ENCODE data around the gene CD164L2.

The CD164L2 gene

DNA sequence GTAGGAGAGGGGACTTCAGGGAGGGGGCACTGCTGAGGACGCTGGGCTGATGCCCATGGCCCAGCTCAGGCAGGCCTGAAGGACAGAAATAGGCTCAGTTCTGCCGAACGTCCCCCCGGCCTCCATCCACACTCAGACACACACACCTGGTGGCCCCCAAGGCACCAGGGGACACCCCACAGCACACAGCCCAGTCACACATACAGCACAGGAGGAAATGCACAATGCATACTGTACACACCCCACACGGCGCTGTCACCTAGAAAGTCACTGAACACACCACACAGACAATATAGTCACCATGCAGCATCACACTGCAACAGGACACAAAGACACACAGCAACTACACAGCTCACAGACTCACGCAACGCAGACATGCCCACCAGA is 40.7 kb downstream of the CD164L2 start:
- H3K56ac ChIP-seq (ENCODE audit: low read length), result peak overlapping the region; percentile 67

DNA sequence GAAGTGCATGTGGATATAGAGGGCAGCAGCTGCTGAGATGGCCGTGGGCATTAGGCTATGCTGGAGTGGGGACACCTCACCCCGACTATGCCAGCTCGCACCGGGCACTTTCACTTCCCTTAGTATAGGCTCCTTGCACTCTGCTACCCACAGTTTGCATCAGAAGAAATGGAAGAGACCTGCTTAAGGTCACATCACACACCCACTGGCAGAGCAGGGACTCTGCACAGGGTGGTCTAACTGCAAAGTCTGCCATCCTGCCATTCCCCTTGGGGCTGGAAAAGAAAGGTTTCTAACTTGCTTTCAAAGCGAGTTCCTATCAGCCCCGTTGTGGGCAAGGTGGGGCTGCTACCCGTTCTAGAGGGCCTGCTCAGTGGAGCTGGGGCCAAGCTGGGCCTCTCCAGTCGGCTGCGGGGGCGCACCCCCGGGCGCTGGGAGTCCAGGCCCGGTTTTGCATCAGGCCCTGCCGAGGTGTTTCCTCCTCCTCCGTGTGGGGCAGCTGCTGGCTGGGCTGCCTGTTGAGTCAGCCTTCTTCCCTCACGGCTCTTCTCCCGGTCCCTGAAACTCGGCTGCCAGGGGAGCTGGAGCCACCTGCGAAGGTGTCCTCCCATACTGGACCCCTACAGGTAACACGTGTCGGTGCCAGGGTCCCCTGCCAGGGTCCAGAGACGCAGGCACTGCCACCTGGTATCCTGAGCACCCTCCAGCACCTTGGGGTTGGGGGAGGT is 41.4 kb downstream of the CD164L2 start, which contains the start of gene SYTL1:
Gene SYTL1 (plus strand): TSS at position 498 of the 728 bp plus-strand sequence. CDS start 3,313 bp downstream, outside the sequence.
- no peak within 1 kb of the TSS for H4K8ac ChIP-seq (ENCODE audit: low read depth, low read length)

More for the DNA sequence above, 40.7 kb downstream of the CD164L2 start:
- H3K9ac ChIP-seq (ENCODE audit: low read length), result peak overlapping the region; percentile 17
- H3K27me3 ChIP-seq (ENCODE audit: insufficient read depth, low read length, poor library complexity), result no peaks in the 10 kb centered on the region
- no peak overlapping the region for H2BK15ac ChIP-seq (replicated peaks; ENCODE audit: low read depth)
- DNase-seq, result no peak
- peaks cover 5% of the 10 kb centered on the region for H3K4me1 ChIP-seq (ENCODE audit: control insufficient read depth, low read depth, low read length)
- H3K23ac ChIP-seq (ENCODE audit: low read length), result no peak overlapping the region
- no peaks in the 10 kb centered on the region for H3K79me1 ChIP-seq (ENCODE audit: low read length)
- H3K27ac ChIP-seq (ENCODE audit: low read depth, low read length), result no peak overlapping the region
- H3K18ac ChIP-seq (ENCODE audit: low read length), result no peak overlapping the region
- no peaks in the 10 kb centered on the region for H3K36me3 ChIP-seq (ENCODE audit: control insufficient read depth, insufficient read depth, low read length)
- H2AK5ac ChIP-seq (ENCODE audit: low read length), result no peak overlapping the region
- no peak overlapping the region for H3K4ac ChIP-seq (ENCODE audit: low read depth, low read length)
- H3K79me2 ChIP-seq (ENCODE audit: control insufficient read depth, insufficient read depth, low read length), result no peaks in the 10 kb centered on the region
- H3K4me2 ChIP-seq (ENCODE audit: low read length), result no peak overlapping the region
- H2BK5ac ChIP-seq (ENCODE audit: low read length), result no peak overlapping the region
- H2BK120ac ChIP-seq (ENCODE audit: low read depth, low read length), result no peak overlapping the region
- H3K4me3 ChIP-seq (ENCODE audit: low read length), result no peak overlapping the region
- no peak overlapping the region for H4K5ac ChIP-seq (ENCODE audit: low read length)
- no CpG with 5 or more reads among the region's 8 CpGs for WGBS (ENCODE audit: extremely low coverage, insufficient coverage, low lambda C conversion rate)
- no peak overlapping the region for H4K8ac ChIP-seq (ENCODE audit: low read depth, low read length)

DNA sequence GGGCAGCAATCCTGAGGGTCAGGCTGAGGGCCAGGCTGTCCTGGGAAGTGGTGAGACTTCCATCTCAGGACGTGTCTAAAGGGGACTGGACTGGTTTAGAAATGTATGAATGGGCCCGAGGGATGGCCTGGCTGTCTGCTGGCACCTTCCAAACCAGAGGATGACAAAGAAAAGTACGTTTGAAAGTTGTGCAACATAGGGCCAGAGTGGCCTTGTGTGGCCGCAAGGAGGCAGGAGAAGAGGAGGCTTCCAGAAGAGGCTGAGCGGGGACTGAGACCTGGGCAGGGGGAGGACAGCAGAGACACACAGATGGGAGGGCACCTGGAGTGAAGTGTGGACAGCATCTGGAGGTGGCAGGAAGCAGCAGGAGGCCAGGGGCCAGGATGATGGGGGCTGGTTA is 43.9 kb downstream of the CD164L2 start:
- H2AK5ac ChIP-seq (ENCODE audit: low read length), result no peak overlapping the region
- peak overlapping the region; percentile 22 for H3K56ac ChIP-seq (ENCODE audit: low read length)
- DNase-seq, result no peak
- H3K27me3 ChIP-seq (ENCODE audit: insufficient read depth, low read length, poor library complexity), result no peaks in the 10 kb centered on the region
- no peak overlapping the region for H3K9ac ChIP-seq (ENCODE audit: low read length)
- no peak overlapping the region for H3K23ac ChIP-seq (ENCODE audit: low read length)
- no peak overlapping the region for H2BK15ac ChIP-seq (replicated peaks; ENCODE audit: low read depth)
- H3K4me2 ChIP-seq (ENCODE audit: low read length), result no peak overlapping the region
- H2BK5ac ChIP-seq (ENCODE audit: low read length), result no peak overlapping the region
- no peak overlapping the region for H4K5ac ChIP-seq (ENCODE audit: low read length)
- H3K4ac ChIP-seq (ENCODE audit: low read depth, low read length), result no peak overlapping the region
- H3K79me2 ChIP-seq (ENCODE audit: control insufficient read depth, insufficient read depth, low read length), result no peaks in the 10 kb centered on the region
- no peak overlapping the region for H4K8ac ChIP-seq (ENCODE audit: low read depth, low read length)
- no CpG with 5 or more reads among the region's 5 CpGs for WGBS (ENCODE audit: extremely low coverage, insufficient coverage, low lambda C conversion rate)
- no peak overlapping the region for H3K18ac ChIP-seq (ENCODE audit: low read length)
- no peak overlapping the region for H3K4me3 ChIP-seq (ENCODE audit: low read length)
- no peak overlapping the region for H3K27ac ChIP-seq (ENCODE audit: low read depth, low read length)
- peaks cover 5% of the 10 kb centered on the region for H3K4me1 ChIP-seq (ENCODE audit: control insufficient read depth, low read depth, low read length)
- H3K36me3 ChIP-seq (ENCODE audit: control insufficient read depth, insufficient read depth, low read length), result peaks cover under 1% of the 10 kb centered on the region
- H3K79me1 ChIP-seq (ENCODE audit: low read length), result no peaks in the 10 kb centered on the region
- H2BK120ac ChIP-seq (ENCODE audit: low read depth, low read length), result no peak overlapping the region

More for the DNA sequence above, 41.4 kb downstream of the CD164L2 start, which contains the start of gene SYTL1:
- Histone ChIP-seq H3K79me1 (ENCODE audit: low read length) (no peaks in the 10 kb centered on the region), H3K9ac (ENCODE audit: low read length) (peak within 1 kb of the TSS; percentile 49), H2BK15ac (replicated peaks; ENCODE audit: low read depth) (no peak within 1 kb of the TSS), H2BK5ac (ENCODE audit: low read length) (no peak within 1 kb of the TSS), H3K4me2 (ENCODE audit: low read length) (peak within 1 kb of the TSS; percentile 33), H2AK5ac (ENCODE audit: low read length) (peak within 1 kb of the TSS; percentile 34), H3K79me2 (ENCODE audit: control insufficient read depth, insufficient read depth, low read length) (no peaks in the 10 kb centered on the region), H3K4me1 (ENCODE audit: control insufficient read depth, low read depth, low read length) (peaks cover 5% of the 10 kb centered on the region), H3K56ac (ENCODE audit: low read length) (peak within 1 kb of the TSS; percentile 67), H3K4me3 (ENCODE audit: low read length) (no peak within 1 kb of the TSS), H3K36me3 (ENCODE audit: control insufficient read depth, insufficient read depth, low read length) (no peaks in the 10 kb centered on the region), H2BK120ac (ENCODE audit: low read depth, low read length) (no peak within 1 kb of the TSS), H3K27ac (ENCODE audit: low read depth, low read length) (no peak within 1 kb of the TSS), H3K23ac (ENCODE audit: low read length) (no peak within 1 kb of the TSS), H3K4ac (ENCODE audit: low read depth, low read length) (no peak within 1 kb of the TSS), H4K5ac (ENCODE audit: low read length) (no peak within 1 kb of the TSS), H3K18ac (ENCODE audit: low read length) (no peak within 1 kb of the TSS), H3K27me3 (ENCODE audit: insufficient read depth, low read length, poor library complexity) (no peaks in the 10 kb centered on the region)
- no CpG with 5 or more reads among the region's 22 CpGs for WGBS (ENCODE audit: extremely low coverage, insufficient coverage, low lambda C conversion rate)
- peak; percentile 71 for DNase-seq

DNA sequence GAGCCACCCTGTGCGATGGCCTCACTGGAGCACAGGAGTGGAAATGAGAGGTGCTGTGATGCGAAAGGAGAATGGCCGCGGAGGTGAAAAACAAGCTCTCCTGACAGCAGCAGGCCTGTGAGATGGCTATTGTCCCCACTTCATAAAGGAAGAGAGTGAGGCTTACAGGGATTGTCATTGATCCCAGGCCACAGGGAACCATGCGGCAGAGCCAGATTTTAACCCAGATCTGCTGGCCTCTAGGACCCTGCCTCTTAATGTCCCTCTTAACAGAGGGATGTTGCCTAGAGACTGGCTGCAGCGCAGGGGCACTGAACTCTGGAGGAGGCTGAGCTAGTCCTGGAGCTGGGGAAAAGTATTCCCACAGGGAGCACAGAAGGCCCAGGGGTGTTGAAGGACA is 44.4 kb downstream of the CD164L2 start:
- H3K4me3 ChIP-seq (ENCODE audit: low read length), result no peak overlapping the region
- H2BK15ac ChIP-seq (replicated peaks; ENCODE audit: low read depth), result no peak overlapping the region
- no peak for DNase-seq
- no peak overlapping the region for H4K5ac ChIP-seq (ENCODE audit: low read length)
- H3K18ac ChIP-seq (ENCODE audit: low read length), result no peak overlapping the region
- peak overlapping the region; percentile 8 for H3K9ac ChIP-seq (ENCODE audit: low read length)
- H2BK5ac ChIP-seq (ENCODE audit: low read length), result no peak overlapping the region
- no peak overlapping the region for H3K4me2 ChIP-seq (ENCODE audit: low read length)
- no peak overlapping the region for H3K23ac ChIP-seq (ENCODE audit: low read length)
- no peaks in the 10 kb centered on the region for H3K79me1 ChIP-seq (ENCODE audit: low read length)
- H3K79me2 ChIP-seq (ENCODE audit: control insufficient read depth, insufficient read depth, low read length), result no peaks in the 10 kb centered on the region
- H2BK120ac ChIP-seq (ENCODE audit: low read depth, low read length), result no peak overlapping the region
- no peak overlapping the region for H3K4ac ChIP-seq (ENCODE audit: low read depth, low read length)
- peaks cover 4% of the 10 kb centered on the region for H3K36me3 ChIP-seq (ENCODE audit: control insufficient read depth, insufficient read depth, low read length)
- H2AK5ac ChIP-seq (ENCODE audit: low read length), result no peak overlapping the region
- H3K27ac ChIP-seq (ENCODE audit: low read depth, low read length), result no peak overlapping the region
- H3K56ac ChIP-seq (ENCODE audit: low read length), result peak overlapping the region; percentile 22
- no peaks in the 10 kb centered on the region for H3K27me3 ChIP-seq (ENCODE audit: insufficient read depth, low read length, poor library complexity)
- peaks cover 5% of the 10 kb centered on the region for H3K4me1 ChIP-seq (ENCODE audit: control insufficient read depth, low read depth, low read length)
- H4K8ac ChIP-seq (ENCODE audit: low read depth, low read length), result no peak overlapping the region
- WGBS (ENCODE audit: extremely low coverage, insufficient coverage, low lambda C conversion rate), result no CpG with 5 or more reads among the region's 6 CpGs

DNA sequence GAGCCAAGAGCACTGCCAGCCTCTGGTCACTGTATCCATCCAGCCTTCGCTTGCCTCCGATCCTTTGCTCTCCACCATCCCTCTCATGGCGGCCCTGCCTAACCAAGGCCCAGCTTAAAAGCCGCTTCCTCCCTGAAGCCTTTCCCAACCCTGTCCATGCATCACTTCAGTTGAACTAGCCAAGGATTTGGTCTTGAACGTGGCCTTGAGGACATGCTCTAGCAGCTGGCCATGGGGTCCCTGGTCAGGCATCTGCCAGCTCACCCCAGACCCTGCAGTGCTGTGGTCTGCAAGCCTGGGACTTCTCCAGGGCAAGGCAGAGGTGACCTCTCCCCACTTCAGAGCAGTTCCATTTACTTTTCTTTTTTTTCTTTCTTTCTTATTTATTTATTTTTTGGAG is 46.4 kb downstream of the CD164L2 start:
- Histone ChIP-seq H3K9ac (ENCODE audit: low read length) (no peak overlapping the region), H3K4me3 (ENCODE audit: low read length) (no peak overlapping the region), H3K4me2 (ENCODE audit: low read length) (no peak overlapping the region), H4K5ac (ENCODE audit: low read length) (no peak overlapping the region), H2BK120ac (ENCODE audit: low read depth, low read length) (no peak overlapping the region), H2BK5ac (ENCODE audit: low read length) (no peak overlapping the region), H2AK5ac (ENCODE audit: low read length) (no peak overlapping the region), H3K4me1 (ENCODE audit: control insufficient read depth, low read depth, low read length) (peaks cover 2% of the 10 kb centered on the region), H3K56ac (ENCODE audit: low read length) (no peak overlapping the region), H3K27ac (ENCODE audit: low read depth, low read length) (no peak overlapping the region), H3K79me2 (ENCODE audit: control insufficient read depth, insufficient read depth, low read length) (no peaks in the 10 kb centered on the region), H4K8ac (ENCODE audit: low read depth, low read length) (no peak overlapping the region), H3K23ac (ENCODE audit: low read length) (no peak overlapping the region), H3K18ac (ENCODE audit: low read length) (no peak overlapping the region), H3K4ac (ENCODE audit: low read depth, low read length) (no peak overlapping the region), H3K27me3 (ENCODE audit: insufficient read depth, low read length, poor library complexity) (no peaks in the 10 kb centered on the region), H3K79me1 (ENCODE audit: low read length) (no peaks in the 10 kb centered on the region), H2BK15ac (replicated peaks; ENCODE audit: low read depth) (no peak overlapping the region), H3K36me3 (ENCODE audit: control insufficient read depth, insufficient read depth, low read length) (peaks cover 5% of the 10 kb centered on the region)
- no CpG with 5 or more reads among the region's 5 CpGs for whole genome bisulfite sequencing (ENCODE audit: extremely low coverage, insufficient coverage, low lambda C conversion rate)
- no peak for DNase-seq

All from mesendoderm (in vitro differentiated cells).